ENCODE measurements around the gene PITX3. TPM values are rescaled to one million over a fixed set of nuclear protein-coding genes. Genes with fewer than 3 reads are reported as not detected.

The PITX3 gene
- total and polyA plus RNA-seq, 9 of the 15 experiments (the other 6 are each of a cell fraction or from before 2014, with no cell fraction given), result 0.30 to 0.98 (median 0.95) TPM; not detected in 6

DNA sequence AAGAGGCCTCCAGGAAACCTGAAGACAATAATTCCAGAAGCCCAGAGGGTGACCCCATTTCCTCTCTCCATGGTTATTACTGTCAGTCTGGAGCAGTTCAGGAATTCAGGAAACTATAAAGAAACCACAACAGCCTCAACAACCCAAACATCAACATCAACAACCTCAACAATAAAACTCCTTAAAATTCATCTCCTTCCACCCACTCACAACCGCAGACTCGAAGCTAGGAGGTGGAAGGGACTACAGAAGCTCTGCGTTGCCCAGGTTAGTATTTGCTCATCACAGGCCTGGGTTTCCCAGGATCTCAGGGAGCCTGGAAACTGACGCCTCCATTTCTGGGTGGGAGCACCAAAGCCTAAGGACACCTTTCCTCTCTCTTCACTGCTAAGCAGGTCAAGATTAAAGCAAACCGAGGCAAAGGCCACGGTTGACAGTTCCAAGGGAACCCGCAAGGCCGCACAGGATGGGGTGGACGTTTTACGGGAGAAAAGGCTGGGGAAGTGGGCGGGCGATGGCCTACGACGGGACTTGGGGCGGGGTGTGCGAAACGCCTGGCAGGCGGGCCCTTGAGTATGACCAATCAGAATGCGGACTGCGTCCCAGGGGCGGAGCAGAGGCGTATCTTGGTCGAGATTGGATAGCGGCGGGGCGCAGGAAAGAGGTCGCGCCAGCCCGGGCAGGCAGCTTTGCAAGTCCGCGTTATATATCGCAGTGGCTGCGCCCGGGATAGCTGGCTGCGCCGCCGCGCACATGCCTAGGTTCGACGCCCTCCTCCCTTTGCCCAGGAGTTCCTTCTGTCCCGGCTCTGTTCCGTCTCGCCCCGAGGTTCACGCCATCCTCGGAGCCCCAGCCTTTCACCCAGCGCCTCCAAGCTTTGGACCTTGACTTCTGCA lies 15.4 kb downstream of the PITX3 start, which contains the start of gene ELOVL3 (continued):
- TF ChIP-seq GTF3C2 (IDR thresholded peaks at IDR 0.05; ENCODE audit: borderline replicate concordance, extremely low read depth, insufficient read length) (no peak), EZH2 (IDR thresholded peaks at IDR 0.05; ENCODE audit: borderline replicate concordance, low read depth, low read length) (no peak), MIER1 (IDR thresholded peaks at IDR 0.05; ENCODE audit: low read depth) (no peak), RNF2 (IDR thresholded peaks at IDR 0.05) (peak; percentile 82), CHAMP1 (IDR thresholded peaks at IDR 0.05) (no peak), PURB (CRISPR knock-in tag; IDR thresholded peaks at IDR 0.05; ENCODE audit: low read depth) (no peak), HNRNPLL (IDR thresholded peaks at IDR 0.05; ENCODE audit: low read depth, low read length, poor library complexity, severe bottlenecking) (peak; percentile 51), MGA (IDR thresholded peaks at IDR 0.05) (peak; percentile 99), RB1 (IDR thresholded peaks at IDR 0.05; ENCODE audit: low read depth) (no peak)
